GM12873 (cell line): ENCODE measurements around the gene TXNRD3.

Source experiments
- CTCF ChIP-seq: IDR thresholded peaks from 2 replicates; pipeline ENCODE4 v1.5.1; 2012; ENCODE audit warnings: low read depth, mild to moderate bottlenecking, moderate library complexity, low read length, control low read depth; ENCODE audit not compliant: insufficient read depth; ENCODE audit errors: missing control alignments

Gene TXNRD3

GRCh38 chr3:126685493-126685892, 30.6 kb upstream of the TXNRD3 start:
- no peak for TF ChIP-seq CTCF

- no peak for TF ChIP-seq CTCF
Observed at GRCh38 chr3:126685021-126685420, 30.1 kb upstream of the TXNRD3 start.

- TF ChIP-seq CTCF = no peak
Observed at GRCh38 chr3:126684218-126684751, 29.4 kb upstream of the TXNRD3 start.

GRCh38 chr3:126683069-126683468, 28.1 kb upstream of the TXNRD3 start:
- no peak for TF ChIP-seq CTCF

- no peak for TF ChIP-seq CTCF
Observed at GRCh38 chr3:126682009-126682408, 27.1 kb upstream of the TXNRD3 start.

DNA sequence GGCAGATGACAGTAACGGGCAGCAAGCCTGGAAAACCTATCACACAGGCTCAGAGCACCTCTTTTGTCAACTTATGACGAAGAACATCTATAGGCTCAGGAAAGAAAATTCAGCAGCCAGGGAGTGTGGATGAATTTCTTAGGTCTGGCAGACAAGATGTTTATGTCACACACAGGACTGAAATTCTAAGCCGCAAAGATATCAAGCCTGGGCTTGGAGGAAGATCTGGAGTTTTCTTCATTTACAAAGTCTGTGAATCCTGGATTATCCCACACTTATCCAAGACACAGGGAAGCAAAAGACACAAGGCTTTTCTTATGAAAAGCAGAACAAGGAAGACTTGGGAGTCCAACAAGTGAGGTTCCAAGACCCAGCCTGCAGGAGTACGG, 25.7 kb upstream of the TXNRD3 start:
- TF ChIP-seq CTCF = no peak

DNA sequence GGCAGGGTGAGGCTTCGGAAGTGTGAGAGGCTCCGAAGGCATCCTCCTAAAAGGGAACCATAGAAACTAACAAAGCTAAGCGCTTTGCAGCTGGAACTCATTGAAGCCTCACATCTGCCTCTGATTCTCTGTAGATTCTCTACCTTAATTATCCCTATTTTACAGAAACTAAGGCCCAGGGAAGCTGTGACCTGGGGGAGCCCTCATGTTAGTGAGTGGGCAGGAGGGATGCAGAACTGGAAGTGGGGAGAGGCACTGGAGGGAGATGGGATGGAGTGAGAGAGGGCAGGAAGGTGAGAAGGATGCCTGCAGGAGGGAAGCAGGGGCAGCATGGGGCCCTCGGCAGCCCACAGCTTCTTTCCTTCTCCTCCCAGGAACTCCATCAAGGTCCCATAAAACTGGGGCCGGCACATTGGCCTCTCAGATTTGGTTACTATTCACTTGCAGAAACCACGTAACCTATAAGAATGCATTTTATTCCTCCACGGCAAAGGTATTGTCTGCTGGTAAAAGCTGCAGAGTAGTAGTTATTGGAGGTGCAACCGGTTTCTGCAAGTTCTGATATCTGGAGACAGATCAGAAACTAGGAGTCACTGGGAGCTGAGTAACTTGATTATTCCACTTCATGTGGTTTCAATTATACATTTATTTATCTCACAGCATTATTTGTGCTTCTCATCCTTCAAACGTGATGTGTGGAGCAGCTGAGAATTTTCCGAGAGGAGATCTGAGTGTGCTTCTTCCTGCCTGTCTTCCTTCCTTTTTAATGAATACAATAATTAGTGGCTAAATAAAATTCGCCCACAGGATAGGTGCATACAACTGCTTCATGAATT, 25.1 kb upstream of the TXNRD3 start:
- no peak for TF ChIP-seq CTCF
